B cell (primary cell): ENCODE results near the gene MAP6. TPM values are rescaled to one million over a fixed set of nuclear protein-coding genes. Genes with fewer than 3 reads are reported as not detected.

Experiments
- ATAC-seq: fragments of 200-7000 bp; cut with Tn5 transposase; one replicate; pipeline ENCODE4 v1.10.0; 2021; ENCODE audit warnings: low read depth, mild to moderate bottlenecking, moderate number of reproducible peaks, moderate library complexity
- CTCF ChIA-PET: fragments of 350-600 bp; sonication (Branson Sonifier 250); formaldehyde crosslinking; loops from one replicate; lab custom pipeline; 2021; ENCODE audit warnings: antibody characterized with exemption, inconsistent platforms; lab: Charles Lee
- POLR2A ChIA-PET: fragments of 350-600 bp; sonication (Branson Sonifier 250); formaldehyde crosslinking; loops from one replicate; lab custom pipeline; 2021; ENCODE audit warnings: antibody characterized with exemption; lab: Charles Lee
- DNase-seq: peaks from one replicate; pipeline ENCODE4 v3.0.0; 2013
- H2AFZ ChIP-seq: 2 replicates; pipeline ENCODE4 v1.6.1; 2012; ENCODE audit warnings: mild to moderate bottlenecking, low read depth, low read length; ENCODE audit not compliant: insufficient read depth, poor library complexity, severe bottlenecking
- H3K27ac ChIP-seq, 2 donors: 1 replicate in 1 of 2; 2 replicates in 1 of 2; pipeline ENCODE4 v1.5.1; 2012 to 2013; ENCODE audit warnings: low read length in 2 of 2, mild to moderate bottlenecking in 2 of 2, moderate library complexity in 1 of 2
- H3K27me3 ChIP-seq, 4 experiments: fragments of 200-600 bp in 1 of 4; sonication (generic) in 1 of 4; replicated peaks in 1 of 4; 1 replicate in 2 of 4; 2 replicates in 2 of 4; pipeline versions ENCODE4 v1.6.1 to v1.7.0; 2013 to 2016; ENCODE audit warnings: low read length in 3 of 4, mild to moderate bottlenecking in 2 of 4, mixed read lengths in 1 of 4, moderate library complexity in 1 of 4; ENCODE audit not compliant: insufficient read depth in 4 of 4, control insufficient read depth in 3 of 4; ENCODE audit errors: control extremely low read depth in 1 of 4
- H3K36me3 ChIP-seq, 2 experiments: replicated peaks in 1 of 2; 1 replicate in 1 of 2; 2 replicates in 1 of 2; pipeline versions ENCODE4 v1.6.1 to v1.7.1; 2013; ENCODE audit warnings: low read length in 1 of 2; ENCODE audit not compliant: insufficient read depth in 2 of 2, control insufficient read depth in 1 of 2; ENCODE audit errors: control extremely low read depth in 1 of 2, extremely low read depth in 1 of 2
- H3K4me1 ChIP-seq, 2 donors: fragments of 200-600 bp in 1 of 2; sonication (generic) in 1 of 2; 1 replicate in 1 of 2; 2 replicates in 1 of 2; pipeline versions ENCODE4 v1.5.1 to v1.6.1; 2013 to 2017; ENCODE audit warnings: low read length in 2 of 2; ENCODE audit not compliant: control insufficient read depth in 2 of 2, insufficient read depth in 2 of 2
- H3K4me2 ChIP-seq: replicated peaks from 2 replicates; pipeline ENCODE3; 2012; ENCODE audit warnings: mild to moderate bottlenecking, low read depth, low read length; ENCODE audit not compliant: poor library complexity, severe bottlenecking
- H3K4me3 ChIP-seq, 5 experiments: fragments of 200-600 bp in 1 of 5; sonication (generic) in 1 of 5; 1 replicate in 3 of 5; 2 replicates in 2 of 5; pipeline versions ENCODE4 v1.5.1 to v1.7.0; 2011 to 2016; ENCODE audit warnings: low read length in 4 of 5, mild to moderate bottlenecking in 4 of 5, low read depth in 2 of 5, control low read depth in 1 of 5, moderate library complexity in 1 of 5; ENCODE audit not compliant: insufficient read depth in 1 of 5; ENCODE audit errors: control extremely low read depth in 1 of 5, extremely low read depth in 1 of 5
- H3K79me2 ChIP-seq: fragments of 200-600 bp; sonication (generic); one replicate; pipeline ENCODE4 v1.6.0; 2016; ENCODE audit warnings: low read length; ENCODE audit not compliant: control insufficient read depth, insufficient read depth
- H3K9ac ChIP-seq: fragments of 200-600 bp; sonication (generic); 2 replicates; pipeline ENCODE4 v1.6.1; 2017; ENCODE audit warnings: mild to moderate bottlenecking, low read length, moderate library complexity
- H3K9me3 ChIP-seq, 3 donors: one replicate each; pipeline versions ENCODE4 v1.6.1 to v1.7.1; 2013; ENCODE audit warnings: low read length in 2 of 3; ENCODE audit not compliant: control insufficient read depth in 2 of 3, insufficient read depth in 1 of 3; ENCODE audit errors: control extremely low read depth in 1 of 3
- H4K20me1 ChIP-seq: 2 replicates; pipeline ENCODE4 v1.6.0; 2012; ENCODE audit warnings: mild to moderate bottlenecking, low read length; ENCODE audit not compliant: insufficient read depth, control insufficient read depth, poor library complexity, severe bottlenecking
- H3K27ac Mint-ChIP-seq: one replicate; pipeline ENCODE4 v1.8.0; 2021; ENCODE audit warnings: mixed read lengths
- H3K27me3 Mint-ChIP-seq: one replicate; pipeline ENCODE4 v1.8.0; 2021; ENCODE audit warnings: mixed read lengths
- H3K4me1 Mint-ChIP-seq: one replicate; pipeline ENCODE4 v1.8.0; 2021; ENCODE audit warnings: mixed read lengths
- H3K4me3 Mint-ChIP-seq: one replicate; pipeline ENCODE4 v1.8.0; 2021; ENCODE audit warnings: mixed read lengths
- H3K9me3 Mint-ChIP-seq: one replicate; pipeline ENCODE4 v1.8.0; 2022; ENCODE audit warnings: mixed read lengths; ENCODE audit not compliant: insufficient read depth
- CTCF ChIP-seq: fragments of 200-600 bp; IDR thresholded peaks from one replicate; pipeline ENCODE4 v1.8.0; 2022; ENCODE audit warnings: antibody characterized with exemption, mild to moderate bottlenecking
- EZH2 ChIP-seq: IDR thresholded peaks from 2 replicates; pipeline ENCODE4 v1.6.1; 2012; ENCODE audit warnings: borderline replicate concordance, low read depth, mild to moderate bottlenecking, moderate library complexity, low read length; ENCODE audit not compliant: insufficient read depth, poor library complexity, severe bottlenecking
- WGBS: methylation state at CpG from one replicate; pipeline ENCODE4 v1.1.5; 2013; ENCODE audit warnings: missing lambda C conversion rate; ENCODE audit not compliant: insufficient coverage; 5-methylcytosine and 5-hydroxymethylcytosine counted together
- intact Hi-C: fragments of 100-400 bp; cut with micrococcal nuclease; formaldehyde crosslinking; loops from one replicate; pipeline ENCODE4 v1.10.0; 2022
- polyA plus RNA-seq: library from polyadenylated mRNA; depleted of rRNA; stranded (reverse); fragments of >200 nt; gene quantifications from 2 replicates; pipeline ENCODE4 v1.2.3, GENCODE V29; 2012
- total RNA-seq, 2 donors: library from RNA; stranded (reverse); fragments of 120-200 nt in 1 of 2; gene quantifications; 1 replicate in 1 of 2; 2 replicates in 1 of 2; pipeline versions ENCODE4 v1.2.3 to v1.2.4, GENCODE V29; 2013 to 2022

Gene MAP6
- total and polyA plus RNA-seq, 2 donors (not counting 1 experiment from before 2014, with no cell fraction given) = 0.54 to 0.57 TPM

DNA sequence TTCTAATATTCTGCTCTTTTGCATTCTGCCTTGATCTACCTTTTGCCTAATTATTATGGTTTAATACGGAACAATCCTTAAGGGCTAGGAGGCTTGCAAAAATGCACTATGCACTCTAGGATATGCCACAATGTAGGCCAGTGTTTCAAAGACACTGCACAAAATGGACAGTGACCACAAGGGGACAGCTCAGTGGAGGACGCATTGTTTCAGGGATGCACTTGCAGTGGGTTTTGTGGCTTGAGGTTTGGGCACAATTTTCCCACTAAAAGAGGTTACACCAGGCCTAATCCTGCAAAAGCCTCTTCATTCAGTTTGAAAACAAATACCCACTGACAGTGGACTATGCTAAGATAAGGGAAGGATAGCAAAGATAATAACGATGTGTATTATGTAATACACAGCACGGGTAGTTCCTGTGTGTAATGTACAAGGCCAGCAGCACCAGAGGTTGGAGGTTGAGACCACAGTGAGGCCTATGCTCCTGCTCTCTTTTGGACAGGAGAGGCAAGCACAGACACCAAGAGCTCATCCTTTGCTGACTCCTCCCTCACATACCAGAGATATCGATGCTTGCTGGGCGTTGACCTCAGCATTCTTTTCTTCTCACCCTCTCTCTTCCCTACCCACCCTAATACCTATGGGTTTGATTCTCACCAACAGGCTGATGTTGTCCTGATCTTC lies 12.7 kb downstream of the MAP6 start:
- Histone ChIP-seq H3K9ac (no peak overlapping the region), H3K27ac (no peak overlapping the region), H3K79me2 (no peaks in the 10 kb centered on the region), H4K20me1 (no peaks in the 10 kb centered on the region), H2AFZ (no peak overlapping the region), H3K4me3 (no peak overlapping the region), H3K36me3 (no peaks in the 10 kb centered on the region), H3K27me3 (peaks cover 0 to 11% (median 3%) of the 10 kb centered on the region in 4 experiments), H3K4me2 (no peak overlapping the region), H3K4me1 (no peaks in the 10 kb centered on the region), H3K9me3 (no peaks in the 10 kb centered on the region)
- no peak overlapping the region for H3K27ac Mint-ChIP-seq
- no peak for ATAC-seq
- no peak overlapping the region for H3K4me3 Mint-ChIP-seq
- no peak for DNase-seq
- H3K4me1 Mint-ChIP-seq = no peaks in the 10 kb centered on the region
- TF ChIP-seq EZH2 = no peak
- TF ChIP-seq CTCF = no peak
- peaks cover 26% of the 10 kb centered on the region for H3K27me3 Mint-ChIP-seq
- CTCF ChIA-PET = no interaction called here
- intact Hi-C loops = no loop called here
- WGBS = 97% methylated on average over 6 of the region's 6 CpGs
- H3K9me3 Mint-ChIP-seq = no peaks in the 10 kb centered on the region
- POLR2A ChIA-PET = no interaction called here

GRCh38 chr11:75655605-75656004 lies 13.2 kb downstream of the MAP6 start:
- ChIA-PET CTCF (no interaction called here), POLR2A (no interaction called here)
- Histone ChIP-seq H3K27me3 (peaks cover 0 to 9% (median 3%) of the 10 kb centered on the region in 4 experiments), H3K9me3 (no peaks in the 10 kb centered on the region), H2AFZ (no peak overlapping the region), H3K27ac (no peak overlapping the region), H3K9ac (no peak overlapping the region), H3K79me2 (no peaks in the 10 kb centered on the region), H3K4me3 (no peak overlapping the region), H3K36me3 (no peaks in the 10 kb centered on the region), H4K20me1 (no peaks in the 10 kb centered on the region), H3K4me2 (no peak overlapping the region), H3K4me1 (no peaks in the 10 kb centered on the region)
- DNase-seq (no peak), ATAC-seq (no peak)
- intact Hi-C loops = no loop called here
- Mint-ChIP-seq H3K4me1 (no peaks in the 10 kb centered on the region), H3K27ac (no peak overlapping the region), H3K4me3 (no peak overlapping the region), H3K9me3 (no peaks in the 10 kb centered on the region), H3K27me3 (peaks cover 26% of the 10 kb centered on the region)
- no peak for TF ChIP-seq EZH2
- no peak for TF ChIP-seq CTCF
